Measurements from ENCODE around the gene ZNF462.

Gene ZNF462

GRCh38 chr9:106964822-106965525 lies 102.0 kb downstream of the ZNF462 start:
- TF ChIP-seq ZFX (IDR thresholded peaks at IDR 0.05) = no peak
- TF ChIP-seq CTCF (conservative IDR thresholded peaks at IDR 0.05) = no peak
- no peak overlapping the region for H3K27ac ChIP-seq

- TF ChIP-seq ZFX (IDR thresholded peaks at IDR 0.05) = no peak
- no peak overlapping the region for H3K27ac ChIP-seq
Observed at GRCh38 chr9:106966481-106966880, 103.5 kb downstream of the ZNF462 start.

DNA sequence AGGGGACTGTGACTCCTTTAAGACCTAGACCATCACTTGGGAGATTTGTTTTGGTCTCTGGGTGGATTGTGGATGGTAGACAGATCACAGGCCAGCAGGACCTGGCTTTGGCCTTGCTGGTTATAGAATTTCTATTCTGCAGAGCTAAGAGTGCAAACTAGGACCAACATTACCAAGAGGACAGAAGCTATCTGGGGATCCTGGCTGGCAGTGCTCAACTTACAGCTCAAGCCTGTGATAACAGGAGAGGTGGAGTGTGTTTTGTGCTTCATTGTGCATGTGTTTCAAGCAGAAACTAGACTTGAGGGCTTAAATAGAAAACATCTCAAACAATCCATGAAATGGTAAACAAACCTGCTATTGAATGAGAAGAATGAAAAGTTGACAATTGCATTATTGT lies 106.7 kb downstream of the ZNF462 start:
- no peak overlapping the region for H3K27ac ChIP-seq
- TF ChIP-seq ZFX (IDR thresholded peaks at IDR 0.05) (no peak), CTCF (conservative IDR thresholded peaks at IDR 0.05) (no peak)

- no peak overlapping the region for H3K27ac ChIP-seq
Observed at GRCh38 chr9:106970219-106970975, 107.4 kb downstream of the ZNF462 start.

DNA sequence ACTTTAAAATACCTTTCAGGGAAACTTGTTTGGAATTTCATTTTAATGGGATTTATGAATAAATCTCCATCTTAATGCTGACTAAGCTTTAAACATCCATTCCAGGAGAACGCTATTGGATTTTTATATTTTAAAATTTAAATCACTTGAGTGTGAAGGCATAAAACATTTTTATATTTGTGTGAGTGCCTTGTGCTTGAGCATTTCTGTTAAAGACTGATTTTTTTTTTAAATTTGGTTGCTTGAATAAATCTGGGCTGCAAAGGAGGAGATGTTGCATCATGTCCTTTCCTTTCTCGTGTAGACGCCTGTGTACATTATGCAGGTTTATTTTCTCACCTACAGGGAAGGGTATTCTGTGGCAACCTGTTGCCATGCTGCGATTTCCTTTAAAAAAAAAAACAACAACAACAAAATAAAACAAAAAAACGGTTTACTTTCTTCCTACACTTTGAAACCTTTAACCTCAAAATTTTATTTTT lies 108.1 kb downstream of the ZNF462 start:
- no peak for TF ChIP-seq CTCF (conservative IDR thresholded peaks at IDR 0.05)
- no peak for TF ChIP-seq ZFX (IDR thresholded peaks at IDR 0.05)
- H3K27ac ChIP-seq = no peak overlapping the region

More at GRCh38 chr9:106970219-106970975, 107.4 kb downstream of the ZNF462 start:
- TF ChIP-seq ZFX (IDR thresholded peaks at IDR 0.05) (no peak), CTCF (conservative IDR thresholded peaks at IDR 0.05) (no peak)

DNA sequence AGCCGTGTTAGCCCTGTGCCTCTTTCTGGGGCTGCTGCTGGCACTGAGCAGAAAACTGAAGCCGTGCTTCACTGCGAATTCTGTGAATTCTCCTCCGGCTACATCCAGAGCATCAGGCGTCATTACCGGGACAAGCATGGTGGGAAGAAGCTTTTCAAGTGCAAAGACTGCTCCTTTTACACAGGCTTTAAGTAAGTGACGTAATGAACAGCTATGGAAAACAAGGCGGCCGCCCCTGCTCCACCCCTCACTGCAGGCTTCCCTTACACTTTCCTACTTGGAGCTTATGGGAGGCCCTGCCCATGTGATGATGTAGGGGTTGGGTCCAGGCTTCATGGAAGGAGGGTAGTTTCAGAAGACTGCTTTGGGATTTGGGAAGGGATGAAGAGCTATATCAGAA lies 109.1 kb downstream of the ZNF462 start:
- TF ChIP-seq CTCF (conservative IDR thresholded peaks at IDR 0.05) = no peak
- TF ChIP-seq ZFX (IDR thresholded peaks at IDR 0.05) = no peak
- H3K27ac ChIP-seq = no peak overlapping the region

DNA sequence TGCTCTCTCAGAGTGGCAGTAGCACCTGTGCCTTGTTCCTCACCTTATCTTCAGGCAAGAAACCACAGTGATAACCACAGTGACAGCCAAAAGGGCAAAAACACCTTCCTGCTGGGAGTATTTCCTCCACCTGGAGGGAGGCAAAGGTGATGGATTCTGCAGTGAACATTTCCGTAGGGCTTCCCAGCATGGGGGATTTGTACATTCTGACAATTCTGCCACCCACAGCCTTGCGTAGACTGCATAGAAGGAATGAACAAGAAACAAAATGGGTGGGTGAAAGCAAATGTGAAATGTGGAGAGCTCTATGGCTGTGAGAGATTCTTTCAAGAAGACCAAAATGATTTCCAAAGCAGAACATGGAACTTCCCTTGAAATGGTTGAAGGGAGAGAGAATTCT lies 111.4 kb downstream of the ZNF462 start:
- H3K27ac ChIP-seq = no peak overlapping the region

More for the DNA sequence above, 111.4 kb downstream of the ZNF462 start:
- TF ChIP-seq ZFX (IDR thresholded peaks at IDR 0.05) (no peak), CTCF (conservative IDR thresholded peaks at IDR 0.05) (no peak)
